NCI-H82 (cell line): ENCODE data around the gene GPC1.

ENCODE experiments used
- DNase-seq: peaks from one replicate; lab custom pipeline; 2025; lab: John Stamatoyannopoulos, UW

Gene GPC1

DNA sequence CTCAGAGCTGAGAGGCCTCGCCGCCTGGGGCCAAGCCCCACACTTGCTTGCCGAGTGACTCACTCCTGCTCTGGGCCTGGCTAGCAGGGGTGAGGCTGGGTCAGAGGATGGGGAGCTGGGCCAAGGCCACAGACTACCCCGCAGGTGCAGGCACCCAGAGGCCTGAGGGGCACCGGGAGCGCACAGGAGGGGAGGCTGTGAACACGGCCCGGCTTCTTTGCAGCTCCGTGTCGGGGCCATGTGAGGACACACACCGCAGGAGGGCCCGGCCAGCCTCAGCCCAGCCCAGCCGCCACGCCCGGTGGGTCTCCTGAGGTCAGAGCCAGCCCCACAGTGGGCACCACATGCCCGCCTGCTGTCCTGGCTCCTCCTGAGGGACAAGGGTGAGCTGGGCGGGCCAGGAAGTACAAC is 8.4 kb downstream of the GPC1 start:
- DNase-seq: no peak

DNA sequence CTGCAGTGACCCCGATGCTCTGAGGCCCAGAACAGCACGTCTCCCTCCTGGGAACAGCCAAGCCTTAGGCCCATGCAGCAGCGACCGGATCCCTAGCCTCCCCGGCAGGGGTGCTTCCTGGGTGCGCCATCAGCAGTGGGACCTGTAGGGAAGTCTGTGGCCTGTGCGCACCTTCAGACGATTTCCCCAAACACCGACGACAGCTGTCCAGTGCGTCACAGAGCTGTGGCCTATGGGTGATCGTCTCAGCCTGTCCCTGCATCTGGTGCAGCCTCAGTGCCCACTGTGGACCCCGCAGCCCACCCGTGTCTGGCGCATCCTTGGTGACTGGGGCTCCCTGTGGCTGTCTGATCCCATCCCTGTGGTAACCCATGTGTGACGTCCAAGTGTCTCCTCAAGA is 9.0 kb downstream of the GPC1 start:
- DNase-seq: no peak

DNA sequence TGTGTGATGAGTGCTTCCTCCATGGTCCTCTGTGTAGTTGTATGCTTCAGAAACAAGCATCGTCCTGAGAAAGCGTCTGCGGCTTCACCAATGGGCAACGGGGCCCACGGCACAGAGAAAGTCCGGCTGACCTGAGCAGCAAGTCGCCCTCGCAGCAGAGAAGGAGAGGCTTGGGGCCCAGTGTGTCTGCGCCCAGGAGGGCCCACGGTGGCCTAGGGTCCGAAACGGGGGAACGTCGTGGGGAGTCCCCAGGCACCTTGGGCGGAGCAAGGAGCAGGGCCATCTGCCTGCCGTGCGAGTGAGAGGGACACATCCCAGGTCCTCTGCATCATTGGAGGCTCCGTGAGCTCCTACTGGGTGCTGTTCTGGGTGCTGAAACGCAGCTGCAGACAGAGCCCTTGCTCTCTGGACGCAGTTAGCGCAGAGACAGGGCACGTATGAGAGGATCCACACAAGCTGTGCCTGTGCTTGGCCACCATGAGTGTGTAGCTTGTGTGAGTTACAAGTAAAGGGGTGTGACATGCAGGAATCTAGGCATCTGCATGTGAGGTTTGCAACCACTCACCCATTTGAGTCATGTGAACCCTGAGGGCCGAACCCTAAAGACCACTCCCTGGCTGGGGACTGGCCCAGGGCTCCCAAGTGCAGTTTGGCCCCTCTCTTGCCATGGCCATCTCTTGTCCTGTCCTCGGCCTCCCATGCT is 10.6 kb downstream of the GPC1 start:
- no peak for DNase-seq

DNA sequence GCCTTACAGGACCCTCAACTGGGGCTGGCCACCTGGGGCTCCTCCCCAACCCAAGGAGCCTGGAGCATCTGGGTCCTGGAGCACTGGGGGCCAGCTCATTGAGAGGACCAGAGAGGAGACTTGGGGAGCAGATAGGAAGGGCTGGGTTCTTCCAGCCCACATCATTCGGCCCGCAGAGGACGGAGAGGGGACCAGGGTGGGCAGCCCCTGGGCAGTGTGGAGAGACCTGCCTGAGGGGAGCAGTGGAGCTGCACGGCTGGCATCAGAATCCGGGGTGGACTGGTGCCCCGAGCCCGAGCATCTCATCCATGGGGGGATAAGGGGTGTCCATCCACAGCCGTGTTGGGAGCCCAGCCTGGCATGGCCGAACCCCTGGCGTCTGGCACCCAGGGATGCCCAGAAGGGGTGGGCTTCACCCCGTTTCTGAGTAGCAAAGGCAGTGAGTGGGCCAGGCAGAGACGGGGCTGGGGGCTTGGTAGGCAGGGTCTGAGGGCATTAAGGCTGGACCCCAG is 11.3 kb downstream of the GPC1 start:
- DNase-seq: no peak

DNA sequence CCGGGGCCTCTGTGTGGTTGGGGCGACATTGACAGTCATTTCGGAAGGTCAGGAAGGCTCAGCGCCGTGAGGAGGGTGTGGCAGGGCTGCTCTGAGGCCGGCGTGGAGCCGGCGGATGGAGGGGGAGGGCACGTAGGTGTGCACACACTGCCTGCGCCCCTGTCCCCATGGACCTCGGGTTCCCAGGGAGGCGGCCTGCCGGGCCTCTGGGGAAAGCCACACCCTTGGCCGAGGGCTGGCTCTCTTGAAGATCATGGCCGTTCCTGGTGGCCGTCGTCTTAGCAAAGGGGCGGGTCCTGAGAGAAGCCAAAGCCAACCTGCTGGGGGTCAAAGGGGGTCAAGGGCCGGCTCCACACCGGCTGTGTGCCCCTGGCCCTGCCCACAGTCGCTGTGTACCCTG is 11.9 kb downstream of the GPC1 start:
- DNase-seq: no peak

DNA sequence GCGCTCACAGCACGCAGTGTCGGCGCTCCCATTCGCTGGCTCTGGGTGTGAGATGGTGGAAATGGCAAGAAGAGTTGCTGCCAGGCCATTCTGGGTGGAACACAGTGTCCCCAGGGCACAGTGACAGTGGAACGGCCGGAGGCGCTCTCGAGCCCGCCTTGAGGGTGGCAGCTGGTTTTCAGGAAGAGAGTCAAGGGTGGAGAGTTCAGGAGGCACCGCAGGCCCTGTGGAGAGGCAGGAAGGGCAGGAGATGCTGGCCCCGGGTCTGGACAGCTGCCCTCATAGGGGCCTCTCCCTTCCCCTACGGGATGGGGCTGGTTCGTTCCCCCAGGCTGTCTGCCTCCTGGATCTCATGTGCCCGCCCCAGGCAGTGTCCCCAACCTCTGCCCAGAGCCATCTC is 12.5 kb downstream of the GPC1 start:
- no peak for DNase-seq

DNA sequence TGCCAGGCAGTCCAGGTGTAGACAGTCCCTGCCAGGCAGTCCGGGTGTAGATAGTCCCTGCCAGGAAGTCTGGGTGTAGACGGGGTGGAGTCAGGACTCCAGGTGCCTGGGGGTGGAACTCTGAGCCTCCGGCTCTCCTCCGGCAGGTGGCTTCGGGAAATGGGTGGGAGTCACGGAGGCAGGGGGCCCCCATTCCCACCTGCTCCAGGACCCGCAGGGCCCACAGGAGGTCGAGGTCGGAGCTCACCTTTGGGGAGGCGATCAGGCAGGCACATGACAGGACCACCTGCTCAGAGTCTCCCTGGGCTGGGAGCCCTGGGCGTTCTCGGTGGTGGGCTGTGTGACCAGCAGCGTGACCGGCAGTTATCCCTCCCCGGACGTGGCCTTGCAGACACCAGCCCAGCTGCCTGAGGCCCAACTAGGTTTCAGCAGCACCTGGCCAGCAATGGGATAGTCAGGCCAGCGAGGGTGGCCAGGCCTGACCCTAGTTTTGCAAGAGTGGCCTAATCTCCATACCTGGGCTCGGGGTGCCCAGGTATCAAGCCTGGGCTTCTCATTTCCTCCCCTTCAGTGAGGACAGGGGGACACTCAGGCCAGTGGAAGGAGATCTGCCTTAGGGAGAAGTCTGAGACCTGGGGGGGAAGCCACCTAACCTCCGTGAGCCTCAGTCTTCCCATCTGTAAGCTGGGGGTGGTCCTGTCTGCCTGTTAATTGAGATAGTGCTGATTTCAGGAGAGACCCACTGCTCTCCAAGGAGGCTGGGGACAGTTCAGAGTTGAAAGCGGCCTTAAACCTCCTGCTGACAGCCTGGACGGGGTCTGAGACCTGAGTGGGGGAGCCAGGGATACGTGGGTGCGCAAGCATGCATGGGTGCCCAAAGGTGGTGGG is 13.2 kb downstream of the GPC1 start:
- DNase-seq: no peak

DNA sequence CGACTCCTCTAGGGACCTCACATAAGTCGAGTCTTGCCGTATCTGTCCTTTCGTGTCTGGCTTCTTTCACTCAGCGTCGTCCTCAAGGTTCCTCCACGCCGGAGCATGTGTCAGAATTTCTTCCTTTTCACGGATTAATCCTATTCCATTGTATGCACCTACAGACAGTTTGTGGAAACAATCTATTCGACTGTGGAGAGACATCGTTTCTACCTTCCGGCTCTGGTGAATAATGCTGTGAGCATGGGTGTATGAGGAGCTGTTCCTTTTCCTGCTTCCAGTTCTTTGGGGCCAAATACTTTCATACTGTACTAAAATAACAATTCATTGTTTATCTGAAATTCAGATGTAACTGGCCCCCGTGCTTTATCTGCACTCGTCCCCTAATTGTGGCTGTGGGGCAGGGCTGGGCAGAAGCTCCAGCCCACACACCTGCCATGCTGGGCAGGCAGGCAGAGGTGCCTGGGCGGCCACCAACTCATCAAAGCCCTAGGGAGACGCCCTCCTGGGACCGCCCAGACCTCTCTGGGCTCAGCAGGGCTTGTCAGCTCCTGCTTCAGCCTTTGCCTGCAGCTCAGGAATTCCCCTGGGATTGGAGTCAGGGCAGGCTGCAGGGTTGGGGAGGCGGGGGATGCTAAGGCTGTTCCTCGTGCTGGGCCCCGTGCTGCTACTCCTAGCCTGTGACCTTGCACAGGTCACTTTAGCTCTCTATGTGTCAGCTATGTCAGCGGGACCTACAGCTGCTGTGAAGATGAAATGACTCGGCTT is 14.5 kb downstream of the GPC1 start:
- peak; percentile 90 for DNase-seq

DNA sequence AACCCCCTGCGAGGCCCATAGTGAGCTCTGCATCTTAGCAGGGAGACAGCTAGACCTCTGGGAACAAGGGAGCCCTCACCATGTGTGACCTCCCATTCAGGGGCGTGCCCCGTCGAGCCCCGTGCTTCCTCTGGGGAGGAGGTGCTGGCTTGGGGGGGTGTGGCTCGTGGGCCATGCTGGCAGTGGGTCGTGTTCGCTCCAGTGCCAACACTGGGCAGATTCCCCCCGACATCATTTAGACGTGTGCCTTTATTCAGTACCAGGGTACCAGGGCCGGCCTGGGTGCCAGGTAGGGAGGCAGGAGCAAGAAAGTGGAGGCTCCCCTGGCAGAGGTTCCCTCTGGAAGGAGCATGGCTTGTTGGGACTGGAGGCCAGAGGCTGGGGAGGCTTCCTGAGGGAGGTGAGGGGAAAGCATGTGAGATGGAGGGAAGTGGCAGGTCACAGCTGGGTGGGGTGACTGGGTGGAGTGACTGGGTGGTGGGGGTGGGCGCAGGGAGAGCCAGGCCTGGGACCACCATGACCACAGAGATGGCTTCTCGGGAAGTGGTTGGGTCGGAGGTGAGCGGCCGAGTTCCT is 15.2 kb downstream of the GPC1 start:
- no peak for DNase-seq

DNA sequence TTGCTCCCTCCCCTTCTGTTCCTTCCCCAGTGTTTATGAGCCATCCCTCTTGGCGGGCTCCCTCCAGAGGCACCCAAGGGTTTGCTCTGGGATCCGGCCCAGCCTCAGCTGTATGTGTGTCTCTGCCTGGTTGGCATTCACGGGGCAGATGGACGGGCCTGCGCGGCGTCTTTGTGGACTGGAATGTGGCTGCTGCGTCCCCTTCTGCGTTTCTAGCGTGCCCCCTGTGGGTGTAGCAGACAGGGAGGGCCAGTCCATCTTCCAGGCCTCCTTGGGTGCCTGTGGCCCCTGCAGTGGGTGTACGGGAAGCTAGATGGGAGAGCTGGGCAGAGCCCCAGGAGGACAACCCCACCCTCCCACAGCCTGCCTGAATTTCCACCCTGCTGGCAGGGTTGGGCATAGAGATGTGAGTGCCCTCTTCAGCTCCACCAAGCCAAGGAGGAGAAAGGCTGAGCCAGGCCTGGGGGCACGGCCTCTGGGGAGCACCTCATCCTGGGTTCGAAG is 15.7 kb downstream of the GPC1 start:
- no peak for DNase-seq

DNA sequence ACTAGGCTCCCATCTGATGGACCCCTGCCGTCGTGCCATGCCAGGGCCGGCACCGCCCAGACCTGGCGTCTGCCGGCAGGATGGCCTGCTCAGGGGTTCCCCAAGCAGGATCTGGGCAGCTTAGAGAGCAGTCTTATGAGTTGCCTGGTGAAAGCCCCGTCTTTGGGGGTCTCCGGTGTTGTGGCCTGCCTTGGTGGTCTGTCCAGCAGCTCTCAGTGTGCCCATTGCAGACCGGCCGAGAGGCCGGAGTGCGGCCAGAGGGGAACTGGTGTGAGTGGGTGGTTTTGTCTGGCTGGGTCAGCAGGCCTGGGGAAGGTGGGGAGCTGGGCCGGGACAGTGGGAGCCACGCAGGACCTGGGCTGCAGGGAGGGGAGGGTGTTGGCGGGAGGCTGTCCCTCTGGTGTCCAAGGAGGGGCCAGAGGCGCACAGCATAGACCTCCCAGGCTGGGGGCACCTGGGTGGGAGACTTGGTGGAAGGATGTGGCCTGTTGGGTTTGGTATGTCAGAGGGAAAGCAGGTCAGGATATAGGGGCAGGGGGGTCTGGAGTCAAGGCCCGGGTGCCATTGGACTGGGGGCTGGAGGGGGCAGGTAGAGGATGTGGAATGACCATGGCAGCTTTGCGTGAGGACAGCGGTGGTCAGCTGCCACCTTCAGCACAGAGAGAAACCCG is 16.5 kb downstream of the GPC1 start:
- no peak for DNase-seq

DNA sequence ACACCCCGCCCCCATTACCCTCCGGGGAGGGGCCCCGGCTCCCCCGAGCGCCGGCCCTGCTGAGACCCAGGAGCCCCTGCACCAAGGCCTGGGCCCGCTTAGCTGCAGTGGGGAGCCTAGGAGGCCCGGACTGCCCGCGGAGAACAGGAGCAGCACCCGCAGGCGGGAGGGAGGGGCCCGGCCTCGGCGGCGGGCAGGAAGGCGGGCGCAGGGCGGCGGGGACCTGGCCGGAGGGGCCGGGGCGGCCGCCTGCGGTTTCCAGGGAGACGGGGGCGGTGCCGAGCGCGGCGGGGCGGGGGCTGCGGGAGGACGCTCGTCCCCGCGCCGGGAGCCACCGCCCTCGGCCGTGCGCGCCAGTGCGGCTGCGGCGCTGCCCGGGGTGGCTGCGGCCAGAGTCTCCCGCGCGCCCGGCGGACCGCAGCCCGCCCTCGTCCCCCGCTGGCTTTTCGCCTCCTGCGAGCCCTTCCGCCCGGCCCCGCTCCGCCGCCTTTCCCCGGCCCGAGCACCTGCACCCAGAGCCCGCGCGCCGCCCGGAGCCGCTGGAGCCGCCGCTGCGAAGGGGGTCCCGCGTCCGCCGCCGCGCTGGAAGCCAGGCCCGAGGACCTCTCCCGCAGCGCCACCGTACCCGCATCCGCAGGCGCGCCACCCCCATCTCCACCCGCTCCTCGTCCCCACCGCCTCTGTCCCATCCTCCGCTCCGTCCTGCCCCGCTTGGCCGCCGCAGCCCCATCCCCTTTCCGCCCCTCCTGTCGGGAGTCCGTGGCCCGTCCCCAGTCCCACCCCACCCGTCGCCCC is 17.2 kb downstream of the GPC1 start:
- peak; percentile 63 for DNase-seq

DNA sequence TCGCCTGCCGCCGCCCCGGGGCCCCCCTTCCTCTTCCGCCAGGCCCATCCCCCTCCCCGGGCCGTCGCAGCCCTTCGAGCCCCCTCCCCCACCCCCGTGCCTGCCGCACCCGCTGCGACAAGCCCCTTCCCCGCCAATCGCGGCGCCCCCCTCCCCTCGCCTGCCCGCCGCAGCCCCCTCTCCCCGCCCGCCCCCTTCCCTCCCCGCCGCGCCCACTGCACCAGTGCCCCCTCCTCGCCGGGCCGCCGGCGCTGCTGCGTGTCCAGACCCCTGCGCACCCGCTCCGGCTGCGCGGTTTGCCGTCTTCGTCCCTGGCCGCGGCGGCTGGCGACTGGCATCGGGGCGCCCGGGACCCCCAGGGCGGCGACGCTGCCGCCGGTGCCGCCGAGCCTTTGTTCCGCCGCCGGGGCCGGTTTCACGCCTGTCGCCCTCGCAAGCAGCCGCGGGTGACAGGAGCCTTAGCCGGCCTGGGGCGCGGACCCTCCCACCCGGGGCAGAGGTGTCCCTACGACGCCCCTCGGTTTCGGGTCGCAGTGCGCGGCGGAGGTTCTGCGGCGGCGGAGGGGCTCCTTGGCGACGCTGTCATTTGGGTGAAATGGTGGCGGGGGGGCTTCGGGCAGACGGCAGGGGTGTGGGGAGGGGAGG is 18.1 kb downstream of the GPC1 start:
- DNase-seq: no peak

DNA sequence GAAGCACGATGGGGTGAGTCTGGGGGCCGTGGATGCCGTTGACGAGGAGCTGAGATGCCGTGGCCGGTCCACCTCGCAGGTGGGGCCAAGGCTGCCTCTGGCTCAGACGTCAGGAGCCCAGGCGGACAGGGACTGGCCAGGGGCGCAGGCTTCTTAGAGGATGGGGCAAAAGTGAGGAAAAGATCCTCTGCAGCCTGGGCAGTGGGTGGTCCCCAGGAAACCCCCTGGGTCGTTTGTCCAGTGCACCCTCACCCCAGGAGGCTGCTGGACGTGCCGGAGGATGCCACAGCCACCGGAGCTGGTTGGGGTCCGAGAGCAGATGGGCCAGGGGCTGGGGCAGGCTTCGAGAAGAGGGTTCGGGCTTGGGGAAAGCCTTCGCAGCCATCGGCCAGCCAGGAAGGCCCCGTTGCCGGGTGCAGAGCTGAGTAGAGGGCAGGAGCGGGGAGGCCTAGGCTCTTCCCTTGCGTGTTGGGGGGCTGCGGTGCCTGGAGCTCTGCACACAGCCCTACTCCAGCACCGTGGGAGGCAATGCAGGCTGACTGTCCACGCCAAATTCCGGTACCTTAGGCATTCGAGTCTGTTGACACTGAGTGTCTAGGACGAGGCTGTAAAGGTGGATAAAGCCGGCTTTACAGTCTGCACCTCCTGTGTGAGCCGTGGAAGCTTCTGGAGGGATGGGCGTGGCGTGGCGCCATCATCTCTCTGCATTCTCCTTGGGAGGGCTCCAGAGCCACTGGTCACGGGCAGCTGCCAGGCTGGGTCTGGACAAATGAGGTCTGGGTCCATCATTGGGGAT is 18.8 kb downstream of the GPC1 start:
- no peak for DNase-seq

DNA sequence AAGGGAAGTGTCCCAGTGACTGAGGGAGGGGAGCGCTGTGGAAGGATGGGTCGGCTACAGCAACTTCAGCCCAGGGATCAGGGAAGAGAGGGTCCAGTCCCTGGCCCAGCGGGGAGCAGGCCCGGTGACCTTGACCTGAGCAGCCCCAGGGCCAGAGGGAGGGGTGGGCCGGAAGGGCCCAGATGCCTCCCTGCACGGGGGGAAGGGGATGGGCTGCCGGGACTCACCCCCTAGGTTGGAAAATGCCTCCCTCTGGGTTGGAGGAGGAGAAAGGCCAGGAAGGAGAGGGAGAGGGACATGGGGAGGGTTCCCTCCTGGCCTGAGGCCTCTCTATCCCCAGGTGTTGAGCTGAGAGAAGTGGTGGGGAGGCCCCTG is 19.8 kb downstream of the GPC1 start:
- peak; percentile 31 for DNase-seq

DNA sequence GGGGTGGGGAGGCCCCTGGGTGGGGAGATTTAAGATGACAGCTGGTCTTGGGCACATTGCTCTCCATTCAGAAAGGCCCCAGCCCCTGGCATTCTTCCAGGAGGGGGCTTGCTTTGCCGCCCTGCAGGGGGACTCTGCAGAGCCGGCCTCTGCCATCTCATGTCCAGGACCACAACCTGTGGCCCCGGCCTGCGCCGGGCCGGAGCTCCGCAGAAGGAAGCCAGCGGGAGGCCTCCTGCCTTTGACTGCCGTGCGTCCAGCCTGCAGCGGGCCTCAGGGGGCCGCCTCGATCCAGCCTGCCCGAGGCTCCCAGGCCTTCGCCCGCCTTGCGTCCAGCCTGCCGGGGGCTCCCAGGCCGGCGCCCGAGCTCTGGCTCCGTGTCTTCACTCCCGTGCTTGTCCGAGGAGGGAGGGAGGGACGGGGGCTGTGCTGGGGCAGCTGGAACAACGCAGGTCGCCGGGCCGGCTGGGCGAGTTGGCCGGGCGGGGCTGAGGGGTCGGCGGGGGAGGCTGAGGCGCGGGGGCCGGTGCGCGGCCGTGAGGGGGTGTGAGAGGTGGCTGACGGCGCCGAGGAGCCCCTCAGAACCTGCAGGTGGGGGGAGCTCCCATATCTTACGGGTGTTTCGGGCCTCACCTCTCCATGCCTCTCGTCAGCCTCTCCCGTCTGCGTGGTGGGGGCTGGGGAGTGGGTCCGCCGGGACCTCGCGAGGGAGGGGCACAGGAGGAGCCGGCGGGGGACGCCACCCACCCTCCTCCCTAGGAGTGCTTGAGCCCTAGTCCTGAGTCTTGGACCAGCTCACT is 20.4 kb downstream of the GPC1 start:
- no peak for DNase-seq

DNA sequence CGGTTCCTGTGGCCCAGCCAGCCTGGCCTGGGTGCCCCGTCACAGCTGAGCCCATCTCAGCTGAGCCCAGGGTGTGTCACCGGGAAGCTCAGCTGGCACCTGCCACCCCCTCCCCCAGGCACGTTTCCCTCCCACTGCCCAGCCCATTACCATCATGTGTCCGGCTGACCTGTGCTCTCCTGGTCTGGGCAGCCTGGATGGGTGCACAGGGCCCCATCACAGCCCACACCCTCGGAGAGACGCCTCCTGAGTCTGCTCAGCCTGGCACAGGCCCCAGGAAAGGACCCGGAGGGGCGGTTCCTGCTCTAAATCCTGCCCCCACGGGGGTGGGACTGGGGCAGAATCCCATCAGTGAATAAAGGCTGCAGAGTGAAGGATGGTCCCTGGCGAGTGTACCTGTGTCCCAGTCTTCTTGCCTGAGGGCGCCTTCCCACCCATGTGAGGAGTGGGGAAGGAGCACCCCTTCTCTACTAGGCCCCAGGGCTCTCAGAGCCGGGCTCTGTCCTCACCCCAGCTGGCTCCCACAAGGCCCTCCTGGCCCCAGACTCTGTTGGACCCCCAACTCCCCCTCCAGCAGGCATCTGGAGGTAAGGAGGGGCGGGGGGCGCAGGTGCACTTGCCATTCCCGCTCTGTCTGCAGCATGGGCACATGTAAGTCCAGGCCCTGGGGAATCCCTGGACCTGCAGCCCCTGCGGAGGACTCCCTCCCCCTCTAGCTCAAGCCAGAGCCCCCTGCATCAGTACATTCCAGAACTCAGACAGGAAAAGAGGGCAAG is 21.2 kb downstream of the GPC1 start:
- no peak for DNase-seq
